H1 (cell line): ENCODE measurements around the gene SPDYE16. TPM values are rescaled to one million over a fixed set of nuclear protein-coding genes. Genes with fewer than 3 reads are reported as not detected.
"Not testable (repeated sequence)": the region's sequence is repeated elsewhere in the genome, so short reads cannot be mapped to it uniquely, and the experiment has no call there.

ENCODE experiments used
- CTCF ChIA-PET: fragments of 300-600 bp; sonication (Branson Sonifier 250); formaldehyde crosslinking; loops from one replicate; lab custom pipeline; 2021; ENCODE audit not compliant: partially characterized antibody; lab: Charles Lee
- POLR2A ChIA-PET: fragments of 300-600 bp; sonication (Branson Sonifier 250); formaldehyde crosslinking; loops from one replicate; lab custom pipeline; 2021; ENCODE audit warnings: inconsistent platforms; ENCODE audit not compliant: partially characterized antibody; lab: Charles Lee
- DNase-seq, 2 experiments: peaks; one replicate each; pipeline versions ENCODE4 v3.0.0 to v3.0.0-alpha.2; 2010 to 2022; ENCODE audit warnings: low spot score in 2 of 2, low read depth in 1 of 2, mixed read lengths in 1 of 2
- FAIRE-seq: peaks from 2 replicates; lab custom pipeline; 2011; peaks lifted over from hg19 to GRCh38; lab: Jason Lieb, UNC
- H2AFZ ChIP-seq: 2 replicates; pipeline ENCODE4 v1.8.1; 2012; ENCODE audit warnings: low read length, inconsistent platforms
- H2AK5ac ChIP-seq: 2 replicates; pipeline ENCODE4 v1.6.1; 2013; ENCODE audit warnings: low read depth, low read length
- H2BK120ac ChIP-seq: replicated peaks from 2 replicates; pipeline ENCODE3; 2013; ENCODE audit warnings: low read depth, low read length, inconsistent platforms
- H2BK12ac ChIP-seq: 2 replicates; pipeline ENCODE4 v1.6.1; 2013; ENCODE audit warnings: low read depth, low read length
- H2BK15ac ChIP-seq: 2 replicates; pipeline ENCODE4 v1.6.1; 2013; ENCODE audit warnings: low read length
- H2BK20ac ChIP-seq: 2 replicates; pipeline ENCODE4 v1.6.1; 2013; ENCODE audit warnings: low read length
- H2BK5ac ChIP-seq: 2 replicates; pipeline ENCODE4 v1.6.1; 2013; ENCODE audit warnings: low read depth, low read length
- H3K14ac ChIP-seq: 2 replicates; pipeline ENCODE4 v1.6.1; 2013; ENCODE audit warnings: inconsistent platforms; ENCODE audit not compliant: insufficient read length
- H3K18ac ChIP-seq: 2 replicates; pipeline ENCODE4 v1.6.1; 2013; ENCODE audit warnings: low read length; ENCODE audit errors: extremely low read depth
- H3K23ac ChIP-seq: 2 replicates; pipeline ENCODE4 v1.6.1; 2013; ENCODE audit warnings: inconsistent platforms; ENCODE audit not compliant: insufficient read length
- H3K23me2 ChIP-seq: 2 replicates; pipeline ENCODE4 v1.6.1; 2013; ENCODE audit warnings: low read depth, low read length
- H3K27ac ChIP-seq: 2 replicates; pipeline ENCODE4 v1.6.1; 2011; ENCODE audit warnings: low read depth, low read length, inconsistent platforms
- H3K27me3 ChIP-seq, 4 experiments: replicated peaks in 1 of 4; 1 replicate in 1 of 4; 2 replicates in 3 of 4; pipeline versions ENCODE4 v1.6.1 to v1.8.1; 2011 to 2013; ENCODE audit warnings: low read length in 3 of 4, mild to moderate bottlenecking in 3 of 4, inconsistent platforms in 2 of 4, mixed read lengths in 2 of 4, moderate library complexity in 1 of 4; ENCODE audit not compliant: control insufficient read depth in 3 of 4, insufficient read depth in 3 of 4; ENCODE audit errors: extremely low read depth in 1 of 4
- H3K36me3 ChIP-seq, 4 experiments: 2 replicates each; pipeline versions ENCODE4 v1.6.1 to v1.8.1; 2011 to 2013; ENCODE audit warnings: mild to moderate bottlenecking in 4 of 4, low read length in 3 of 4, moderate library complexity in 2 of 4, control low read depth in 1 of 4, inconsistent platforms in 1 of 4; ENCODE audit not compliant: insufficient read depth in 4 of 4, control insufficient read depth in 2 of 4
- H3K4ac ChIP-seq: replicated peaks from 2 replicates; pipeline ENCODE3; 2013; ENCODE audit warnings: low read length, low read depth, mixed read lengths, inconsistent platforms; ENCODE audit not compliant: insufficient read length
- H3K4me1 ChIP-seq, 4 experiments: replicated peaks in 1 of 4; 1 replicate in 1 of 4; 2 replicates in 3 of 4; pipeline versions ENCODE4 v1.6.1 to v1.8.1; 2011 to 2013; ENCODE audit warnings: low read length in 3 of 4, inconsistent platforms in 2 of 4, mixed read lengths in 1 of 4; ENCODE audit not compliant: insufficient read depth in 4 of 4, control insufficient read depth in 3 of 4
- H3K4me2 ChIP-seq, 2 experiments: 2 replicates each; pipeline versions ENCODE4 v1.6.1 to v1.8.1; 2011 to 2013; ENCODE audit warnings: low read depth in 2 of 2, low read length in 2 of 2, control low read depth in 1 of 2, inconsistent platforms in 1 of 2, mild to moderate bottlenecking in 1 of 2; ENCODE audit not compliant: insufficient read depth in 1 of 2
- H3K4me3 ChIP-seq, 4 experiments: fragments of 200-600, 300-600 bp in 1 of 4; sonication (generic), shearing (Covaris generic), sonication (Bioruptor Twin) in 1 of 4; 2 replicates each; pipeline versions ENCODE4 v1.5.1 to v1.8.1; 2011 to 2016; ENCODE audit warnings: low read length in 4 of 4, low read depth in 3 of 4, control low read depth in 2 of 4, inconsistent platforms in 2 of 4, mild to moderate bottlenecking in 2 of 4, mixed read lengths in 1 of 4, moderate library complexity in 1 of 4; ENCODE audit not compliant: insufficient read depth in 2 of 4; ENCODE audit errors: extremely low read depth in 1 of 4
- H3K56ac ChIP-seq: replicated peaks from 2 replicates; pipeline ENCODE3; 2013; ENCODE audit warnings: low read depth, mild to moderate bottlenecking, mixed read lengths, low read length, inconsistent platforms; ENCODE audit not compliant: insufficient read length
- H3K79me1 ChIP-seq: 2 replicates; pipeline ENCODE4 v1.6.1; 2013; ENCODE audit warnings: low read depth, low read length, control low read depth
- H3K79me2 ChIP-seq, 2 experiments: 2 replicates each; pipeline versions ENCODE4 v1.6.1 to v1.8.1; 2012 to 2013; ENCODE audit warnings: low read length in 2 of 2, mild to moderate bottlenecking in 2 of 2, inconsistent platforms in 1 of 2; ENCODE audit not compliant: insufficient read depth in 2 of 2, control insufficient read depth in 1 of 2
- H3K9ac ChIP-seq, 4 experiments: replicated peaks in 1 of 4; 1 replicate in 1 of 4; 2 replicates in 3 of 4; pipeline versions ENCODE4 v1.6.1 to v1.8.1; 2011 to 2013; ENCODE audit warnings: low read depth in 3 of 4, low read length in 3 of 4, control low read depth in 2 of 4, mild to moderate bottlenecking in 2 of 4, moderate library complexity in 2 of 4, inconsistent platforms in 1 of 4; ENCODE audit errors: extremely low read depth in 1 of 4
- H3K9me3 ChIP-seq, 2 experiments: 2 replicates each; pipeline versions ENCODE4 v1.6.1 to v1.8.1; 2012 to 2013; ENCODE audit warnings: mild to moderate bottlenecking in 2 of 2, moderate library complexity in 2 of 2, control low read depth in 1 of 2, inconsistent platforms in 1 of 2, low read depth in 1 of 2, low read length in 1 of 2, mixed read lengths in 1 of 2; ENCODE audit not compliant: insufficient read depth in 2 of 2
- H4K20me1 ChIP-seq, 2 experiments: replicated peaks in 1 of 2; 2 replicates each; pipeline versions ENCODE3 to v1.8.1; 2011 to 2013; ENCODE audit warnings: inconsistent platforms in 2 of 2, low read length in 2 of 2, mild to moderate bottlenecking in 1 of 2; ENCODE audit not compliant: insufficient read depth in 2 of 2, control insufficient read depth in 1 of 2
- H4K5ac ChIP-seq: 2 replicates; pipeline ENCODE4 v1.6.1; 2013; ENCODE audit warnings: low read length, low read depth, mixed read lengths, inconsistent platforms; ENCODE audit not compliant: insufficient read length
- H4K8ac ChIP-seq: 2 replicates; pipeline ENCODE4 v1.8.0; 2013; ENCODE audit warnings: mild to moderate bottlenecking, moderate library complexity, low read length, inconsistent platforms; ENCODE audit not compliant: insufficient read depth; ENCODE audit errors: extremely low read depth
- H4K91ac ChIP-seq: replicated peaks from 2 replicates; pipeline ENCODE3; 2013; ENCODE audit warnings: low read length, mixed read lengths, inconsistent platforms; ENCODE audit not compliant: insufficient read length
- WGBS, 2 experiments: shearing (Covaris generic) in 1 of 2; methylation state at CpG; one replicate each; pipeline versions ENCODE4 v1.1.6 to v1.1.7; 2013 to 2015; ENCODE audit warnings: low lambda C conversion rate in 2 of 2, mixed read lengths in 2 of 2, inconsistent platforms in 1 of 2, low coverage in 1 of 2, missing lambda C conversion rate in 1 of 2; ENCODE audit not compliant: insufficient replicate concordance in 2 of 2, insufficient coverage in 1 of 2, insufficient read length in 1 of 2; ENCODE audit errors: extremely low coverage in 1 of 2, missing lambda C conversion rate in 1 of 2; 5-methylcytosine and 5-hydroxymethylcytosine counted together
- polyA plus RNA-seq, 7 experiments: library from polyadenylated mRNA; depleted of rRNA in 3 of 7; stranded (reverse) in 5 of 7; unstranded in 2 of 7; fragments of >200 nt in 5 of 7; fragments of 200-250 nt in 2 of 7; gene quantifications; 1 replicate in 5 of 7; 2 replicates in 1 of 7; 4 replicates in 1 of 7; pipeline versions ENCODE4 v1.2.1 to v1.2.3, GENCODE V29; 2011 to 2013; ENCODE audit warnings: missing spikeins in 2 of 7, mixed read lengths in 2 of 7
- total RNA-seq: library from RNA; stranded (reverse); fragmentation: NEBNext Ultra II Directional; extraction: Animal tissue kit (Norgen Biotek cat#: 25700); gene quantifications from 2 replicates; pipeline ENCODE4 v1.2.1, GENCODE V29; 2021

The SPDYE16 gene
- total and polyA plus RNA-seq, 2 of the 8 experiments (the other 6 are each of a cell fraction or from before 2014, with no cell fraction given), result not detected

- H2BK120ac ChIP-seq, H3K27me3 ChIP-seq: not testable (repeated sequence)
- WGBS, 2 experiments, result 88% methylated on average over 4 of the region's 24 CpGs; no CpG with 5 or more reads in 1 of the 2 experiments
Measured at GRCh38 chr7:76511200-76511910, 31.7 kb downstream of the SPDYE16 start.

More at GRCh38 chr7:76511200-76511910, 31.7 kb downstream of the SPDYE16 start:
- H3K79me1 ChIP-seq, H2BK12ac ChIP-seq, H2BK15ac ChIP-seq, H3K23me2 ChIP-seq, H3K4me3 ChIP-seq, H3K36me3 ChIP-seq, H3K9ac ChIP-seq, H3K56ac ChIP-seq, H4K91ac ChIP-seq, H2AK5ac ChIP-seq, H2BK5ac ChIP-seq, H4K5ac ChIP-seq, H4K8ac ChIP-seq, CTCF ChIA-PET, H3K79me2 ChIP-seq, H3K9me3 ChIP-seq, H3K14ac ChIP-seq, H3K4me2 ChIP-seq, H3K23ac ChIP-seq, H4K20me1 ChIP-seq, FAIRE-seq, H2AFZ ChIP-seq, H3K4ac ChIP-seq, H3K18ac ChIP-seq, H2BK20ac ChIP-seq, H3K27ac ChIP-seq, POLR2A ChIA-PET: not testable (repeated sequence)
- peak in 1 of 2 experiments; percentile 45 for DNase-seq
- H3K4me1 ChIP-seq, result peaks cover 0 to 17% (median 11%) of the 10 kb centered on the region in 4 experiments; a peak in 6 of 7 replicates
